GM12891 (cell line): Measurements from ENCODE around the gene CADM2.

Source experiments
- POLR2A ChIP-seq: IDR thresholded peaks from 2 replicates; pipeline ENCODE4 v1.6.1; 2011; ENCODE audit warnings: low read depth, low read length, control low read depth
- POLR2AphosphoS5 ChIP-seq: IDR thresholded peaks from 2 replicates; pipeline ENCODE4 v1.6.1; 2011; ENCODE audit warnings: low read depth, low read length, control low read depth

- TF ChIP-seq POLR2A (no peak), POLR2AphosphoS5 (no peak)
Measured at GRCh38 chr3:85524104-85524503, 565.3 kb downstream of the CADM2 start.
